Frontal cortex (tissue), 4 donors: ENCODE measurements around the gene GLT6D1. TPM values are rescaled to one million over a fixed set of nuclear protein-coding genes. Genes with fewer than 3 reads are reported as not detected.

Experiments
- DNase-seq, 2 donors: peaks; one replicate each; pipeline ENCODE4 v3.0.0; 2012; ENCODE audit warnings: low spot score in 2 of 2
- FAIRE-seq: peaks from 2 replicates; lab custom pipeline; 2012; peaks lifted over from hg19 to GRCh38; lab: Jason Lieb, UNC
- total RNA-seq: library from RNA; depleted of rRNA; stranded (reverse); fragments of >200 nt; gene quantifications from one replicate; pipeline ENCODE4 v1.2.3, GENCODE V29; 2014
- donor health status: control.
- donor health status: control.
- donor health status: control.

Gene GLT6D1
- total RNA-seq, 1 donor from 2014 or later: not detected

- DNase-seq (no peak), FAIRE-seq (no peak)
These were observed 64.4 kb downstream of the GLT6D1 start for GRCh38 chr9:135574943-135575342.

GRCh38 chr9:135574331-135574730, 65.0 kb downstream of the GLT6D1 start:
- DNase-seq (no peak), FAIRE-seq (no peak)

Other genes starting within 250 kb of the GLT6D1 start
- 35.5 TPM for gene PPP1R26, start 159.8 kb downstream of the GLT6D1 start, total RNA-seq
- gene MRPS2, start 138.9 kb downstream of the GLT6D1 start, total RNA-seq: 13.9 TPM
- gene LCN1, start 118.1 kb downstream of the GLT6D1 start, total RNA-seq: not detected
- gene OBP2A, start 93.4 kb downstream of the GLT6D1 start, total RNA-seq: not detected
- not detected for gene PAEP, start 77.8 kb downstream of the GLT6D1 start, total RNA-seq
- not detected for gene LCN9, start 23.8 kb upstream of the GLT6D1 start, total RNA-seq
- not detected for gene SOHLH1, start 59.9 kb upstream of the GLT6D1 start, total RNA-seq
- 3.7 TPM for gene KCNT1, start 62.6 kb upstream of the GLT6D1 start, total RNA-seq